ENCODE data around the gene NCBP3.

DNA sequence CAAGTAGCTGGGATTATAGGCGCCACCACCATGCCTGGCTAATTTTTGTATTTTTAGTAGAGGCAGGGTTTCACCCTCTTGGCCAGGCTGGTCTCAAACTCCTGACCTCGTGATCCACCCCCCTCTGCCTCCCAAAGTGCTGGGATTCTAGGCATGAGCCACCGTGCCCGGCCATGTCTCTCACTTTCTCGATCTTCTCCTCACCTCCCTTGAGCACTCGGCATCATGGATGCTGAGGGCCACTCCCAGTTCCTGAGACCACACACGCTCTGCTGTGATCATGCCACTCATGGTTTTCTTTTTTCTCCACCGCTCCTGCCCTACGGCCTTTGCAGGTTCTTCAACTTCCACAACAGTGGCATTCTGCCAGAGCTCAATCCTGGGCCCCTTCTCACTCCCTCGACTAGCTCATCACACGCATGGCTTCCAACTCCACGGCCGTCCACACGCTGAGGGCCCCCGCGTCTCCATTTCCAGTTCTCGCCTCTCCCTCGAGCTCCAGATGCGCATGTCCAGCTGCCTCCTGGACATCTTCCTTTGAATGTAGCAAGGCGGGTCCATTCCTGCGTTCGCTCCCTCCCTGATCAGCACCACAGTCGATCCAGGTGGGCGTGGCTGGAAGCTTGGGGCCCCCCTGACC is 5.5 kb upstream of the NCBP3 start:
- TF ChIP-seq POLR2A (IDR thresholded peaks at IDR 0.05): no peak
- TF ChIP-seq, protein P1, sequence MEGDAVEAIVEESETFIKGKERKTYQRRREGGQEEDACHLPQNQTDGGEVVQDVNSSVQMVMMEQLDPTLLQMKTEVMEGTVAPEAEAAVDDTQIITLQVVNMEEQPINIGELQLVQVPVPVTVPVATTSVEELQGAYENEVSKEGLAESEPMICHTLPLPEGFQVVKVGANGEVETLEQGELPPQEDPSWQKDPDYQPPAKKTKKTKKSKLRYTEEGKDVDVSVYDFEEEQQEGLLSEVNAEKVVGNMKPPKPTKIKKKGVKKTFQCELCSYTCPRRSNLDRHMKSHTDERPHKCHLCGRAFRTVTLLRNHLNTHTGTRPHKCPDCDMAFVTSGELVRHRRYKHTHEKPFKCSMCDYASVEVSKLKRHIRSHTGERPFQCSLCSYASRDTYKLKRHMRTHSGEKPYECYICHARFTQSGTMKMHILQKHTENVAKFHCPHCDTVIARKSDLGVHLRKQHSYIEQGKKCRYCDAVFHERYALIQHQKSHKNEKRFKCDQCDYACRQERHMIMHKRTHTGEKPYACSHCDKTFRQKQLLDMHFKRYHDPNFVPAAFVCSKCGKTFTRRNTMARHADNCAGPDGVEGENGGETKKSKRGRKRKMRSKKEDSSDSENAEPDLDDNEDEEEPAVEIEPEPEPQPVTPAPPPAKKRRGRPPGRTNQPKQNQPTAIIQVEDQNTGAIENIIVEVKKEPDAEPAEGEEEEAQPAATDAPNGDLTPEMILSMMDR (IDR thresholded peaks at IDR 0.05): no peak

All from Peyer's patch (tissue), 4 donors.